ENCODE results near the gene SDS. TPM values are rescaled to one million over a fixed set of nuclear protein-coding genes. Genes with fewer than 3 reads are reported as not detected.

The SDS gene
- total RNA-seq, 1 experiment from 2014 or later: not detected

Other genes starting within 250 kb of the SDS start
- gene DDX54, start 218.4 kb downstream of the SDS start, total RNA-seq (2014; rRNA removed; shearing (Covaris generic)): 43.7 and 47.6 TPM in 2 replicates
- gene RITA1, start 218.2 kb downstream of the SDS start, total RNA-seq (2014; rRNA removed; shearing (Covaris generic)): 20.2 and 22.0 TPM in 2 replicates
- gene TPCN1, start 182.4 kb downstream of the SDS start, total RNA-seq (2014; rRNA removed; shearing (Covaris generic)): 14.3 and 18.4 TPM in 2 replicates
- gene SLC8B1, start 68.8 kb downstream of the SDS start, total RNA-seq (2014; rRNA removed; shearing (Covaris generic)): 8.1 and 9.6 TPM in 2 replicates
- gene PLBD2, start 45.3 kb downstream of the SDS start, total RNA-seq (2014; rRNA removed; shearing (Covaris generic)): 2.9 and 4.1 TPM in 2 replicates
- 1.5 and 1.9 TPM in 2 replicates for gene SDSL, start 18.5 kb upstream of the SDS start, total RNA-seq (2014; rRNA removed; shearing (Covaris generic))
- gene LHX5, start 68.0 kb upstream of the SDS start, total RNA-seq (2014; rRNA removed; shearing (Covaris generic)): not detected in 2 replicates

Measured in SJCRH30 (cell line).